ENCODE measurements around the gene STAMBP.

GRCh38 chr2:73921581-73921980 lies 92.8 kb downstream of the STAMBP start:
- TF ChIP-seq EZH2 (IDR thresholded peaks at IDR 0.05; ENCODE audit: insufficient read depth, low read length) (no peak), CTCF (IDR thresholded peaks at IDR 0.05; ENCODE audit: insufficient read depth, low read depth, low read length) (no peak)
